Spleen (tissue), 13 donors: ENCODE data around the gene GPR27. TPM values are rescaled to one million over a fixed set of nuclear protein-coding genes. Genes with fewer than 3 reads are reported as not detected.

Source experiments
- DNase-seq: peaks from one replicate; pipeline ENCODE4 v3.0.0-alpha.2; 2020
- H3K27ac ChIP-seq, 8 donors: fragments of 200-600 bp; sonication (generic) in 7 of 8; 1 replicate in 4 of 8; 2 replicates in 4 of 8; pipeline versions ENCODE4 v1.5.0 to v1.8.0; 2016 to 2021; ENCODE audit warnings: inconsistent platforms in 4 of 8, mild to moderate bottlenecking in 4 of 8, moderate library complexity in 1 of 8
- H3K27me3 ChIP-seq, 7 donors: fragments of 200-600 bp; sonication (generic) in 6 of 7; replicated peaks in 1 of 7; 1 replicate in 4 of 7; 2 replicates in 3 of 7; pipeline versions ENCODE4 v1.5.0 to v1.8.0; 2016 to 2021; ENCODE audit warnings: inconsistent platforms in 3 of 7, mild to moderate bottlenecking in 1 of 7
- H3K36me3 ChIP-seq, 6 donors: fragments of 200-600 bp; sonication (generic) in 5 of 6; 1 replicate in 4 of 6; 2 replicates in 2 of 6; pipeline versions ENCODE4 v1.5.0 to v1.8.0; 2016 to 2021; ENCODE audit warnings: inconsistent platforms in 2 of 6
- H3K4me1 ChIP-seq, 6 donors: fragments of 200-600 bp; sonication (generic) in 5 of 6; 1 replicate in 3 of 6; 2 replicates in 3 of 6; pipeline versions ENCODE4 v1.5.0 to v1.8.0; 2016 to 2021; ENCODE audit warnings: inconsistent platforms in 3 of 6
- H3K4me3 ChIP-seq, 8 donors: fragments of 200-600 bp; sonication (generic) in 7 of 8; 1 replicate in 4 of 8; 2 replicates in 4 of 8; pipeline versions ENCODE4 v1.5.0 to v1.8.0; 2016 to 2021; ENCODE audit warnings: inconsistent platforms in 4 of 8, mild to moderate bottlenecking in 4 of 8, moderate library complexity in 2 of 8
- H3K9me3 ChIP-seq, 8 donors: fragments of 200-600 bp; sonication (generic) in 7 of 8; 1 replicate in 4 of 8; 2 replicates in 4 of 8; pipeline versions ENCODE4 v1.5.0 to v1.8.0; 2016 to 2021; ENCODE audit warnings: inconsistent platforms in 4 of 8
- POLR2A ChIP-seq, 3 donors: fragments of 450-650 bp; IDR thresholded peaks; one replicate each; pipeline ENCODE4 v1.5.1; 2017; ENCODE audit warnings: antibody characterized with exemption in 3 of 3, mild to moderate bottlenecking in 1 of 3
- POLR2AphosphoS5 ChIP-seq, 3 donors: sonication (generic); formaldehyde crosslinking; IDR thresholded peaks; one replicate each; pipeline ENCODE4 v1.5.1; 2017; ENCODE audit warnings: antibody characterized with exemption in 3 of 3
- WGBS, 5 donors: extraction: QIAGEN DNeasy Blood & Tissue Kit in 3 of 5; methylation state at CpG; one replicate each; pipeline versions ENCODE4 v1.1.5 to v1.1.7; 2013 to 2018; 5-methylcytosine and 5-hydroxymethylcytosine counted together
- intact Hi-C: fragments of 100-400 bp; cut with DNase I; formaldehyde crosslinking; loops from one replicate; pipeline ENCODE4 v1.15.0; 2023; ENCODE audit warnings: low total_unique reads
- long read RNA-seq, 2 donors: transcript quantifications; one replicate each; lab custom pipeline, GENCODE V29; 2026
- polyA plus RNA-seq, 3 donors: library from polyadenylated mRNA; stranded (reverse); fragments of 200-250 nt; gene quantifications; one replicate each; pipeline ENCODE4 v1.2.1, GENCODE V29; 2013
- total RNA-seq, 7 donors: library from RNA; depleted of rRNA in 3 of 7; stranded (reverse); fragments of >200 nt in 3 of 7; fragmentation: NEBNext Ultra II Directional in 4 of 7; extraction: Animal tissue kit (Norgen Biotek cat#: 25700) in 4 of 7; gene quantifications; one replicate each; pipeline versions ENCODE4 v1.1.0 to v1.2.1, GENCODE V29; 2016 to 2021
- TF ChIP-seq, protein P1 (sequence below), 11 experiments: fragments of 200-600 bp in 7 of 11; fragments of 450-650 bp in 4 of 11; sonication (generic) in 4 of 11; IDR thresholded peaks in 8 of 11; conservative IDR thresholded peaks in 3 of 11; 1 replicate in 7 of 11; 2 replicates in 4 of 11; pipeline versions ENCODE4 v1.4.0 to v1.8.0; 2016 to 2021; ENCODE audit warnings: antibody characterized with exemption in 11 of 11, inconsistent platforms in 4 of 11, mild to moderate bottlenecking in 1 of 11
- donor health status: healthy with polysubstance abuse.
- donor health status: DM: no; HTN: no; CAD: no; lungs with moderate emphysema.
- donor health status: DM: no; HTN: no; CAD: no.
- donor health status: Bipolar disorder and iron deficiency.
- donor health status: healthy.
- donor health status: DM: no; HTN: no; CAD: no.
- donor health status: DM: yes; HTN: yes; CAD: no.

GPR27 gene, protein sequence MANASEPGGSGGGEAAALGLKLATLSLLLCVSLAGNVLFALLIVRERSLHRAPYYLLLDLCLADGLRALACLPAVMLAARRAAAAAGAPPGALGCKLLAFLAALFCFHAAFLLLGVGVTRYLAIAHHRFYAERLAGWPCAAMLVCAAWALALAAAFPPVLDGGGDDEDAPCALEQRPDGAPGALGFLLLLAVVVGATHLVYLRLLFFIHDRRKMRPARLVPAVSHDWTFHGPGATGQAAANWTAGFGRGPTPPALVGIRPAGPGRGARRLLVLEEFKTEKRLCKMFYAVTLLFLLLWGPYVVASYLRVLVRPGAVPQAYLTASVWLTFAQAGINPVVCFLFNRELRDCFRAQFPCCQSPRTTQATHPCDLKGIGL
- total RNA-seq (10 to 100 TPM in 3 of 7 donors, 1 to 10 TPM in 4; 4.6 to 15.3 (median 7.3) TPM), polyA plus RNA-seq (1 to 10 TPM in 1 of 3 donors, under 1 TPM in 2; 0.37 to 1.6 (median 0.71) TPM)
- long read RNA-seq, donor 1, partial matches to known transcripts, result 0 of 2 reads
- long read RNA-seq, donor 1, other reads (novel, unspliced or antisense), result 0 of 2 reads
- long read RNA-seq, donor 2, partial matches to known transcripts, result 0 of 1 reads
- long read RNA-seq, donor 2, other reads (novel, unspliced or antisense), result 0 of 1 reads

DNA sequence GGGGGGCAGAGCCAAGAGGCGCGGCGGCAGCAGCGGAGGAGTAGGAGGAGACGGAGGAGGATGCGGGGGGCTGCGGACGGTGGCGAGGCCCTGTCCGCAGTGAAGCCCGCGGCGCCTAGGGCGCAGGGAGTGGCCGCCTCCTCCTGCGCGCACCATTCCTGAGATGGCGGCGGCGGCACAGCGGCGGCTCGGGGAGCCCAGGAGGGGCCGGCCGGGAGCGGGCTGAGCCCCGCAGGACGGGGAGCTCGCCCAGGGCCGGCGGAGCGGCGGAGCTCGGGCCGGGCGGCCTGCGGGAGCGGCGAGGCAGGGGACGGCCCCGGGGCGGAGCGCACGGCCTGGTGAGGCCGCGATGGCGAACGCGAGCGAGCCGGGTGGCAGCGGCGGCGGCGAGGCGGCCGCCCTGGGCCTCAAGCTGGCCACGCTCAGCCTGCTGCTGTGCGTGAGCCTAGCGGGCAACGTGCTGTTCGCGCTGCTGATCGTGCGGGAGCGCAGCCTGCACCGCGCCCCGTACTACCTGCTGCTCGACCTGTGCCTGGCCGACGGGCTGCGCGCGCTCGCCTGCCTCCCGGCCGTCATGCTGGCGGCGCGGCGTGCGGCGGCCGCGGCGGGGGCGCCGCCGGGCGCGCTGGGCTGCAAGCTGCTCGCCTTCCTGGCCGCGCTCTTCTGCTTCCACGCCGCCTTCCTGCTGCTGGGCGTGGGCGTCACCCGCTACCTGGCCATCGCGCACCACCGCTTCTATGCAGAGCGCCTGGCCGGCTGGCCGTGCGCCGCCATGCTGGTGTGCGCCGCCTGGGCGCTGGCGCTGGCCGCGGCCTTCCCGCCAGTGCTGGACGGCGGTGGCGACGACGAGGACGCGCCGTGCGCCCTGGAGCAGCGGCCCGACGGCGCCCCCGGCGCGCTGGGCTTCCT lies at the start of gene GPR27:
GPR27 (plus strand) TSS at position 155 of the 909 bp plus-strand sequence; CDS start at position 350, 195 bp downstream.
- Histone ChIP-seq H3K27ac (peak within 1 kb of the TSS in 5 of 8 donors; percentile 6 to 88 (median 78)), H3K9me3 (no peaks in the 10 kb centered on the region), H3K36me3 (no peaks in the 10 kb centered on the region), H3K27me3 (peaks cover 0 to 72% (median 26%) of the 10 kb centered on the region in 7 donors), H3K4me3 (peak within 1 kb of the TSS; percentile 16 to 79 (median 52)), H3K4me1 (peaks cover 0 to 30% (median 7%) of the 10 kb centered on the region in 6 donors)
- intact Hi-C loops, result no loop called here
- DNase-seq, result peak; percentile 84
- 0 to 2% (median 1%) methylated on average over 3 to 131 of the region's 131 CpGs for WGBS, 5 donors
- TF ChIP-seq, protein P1, sequence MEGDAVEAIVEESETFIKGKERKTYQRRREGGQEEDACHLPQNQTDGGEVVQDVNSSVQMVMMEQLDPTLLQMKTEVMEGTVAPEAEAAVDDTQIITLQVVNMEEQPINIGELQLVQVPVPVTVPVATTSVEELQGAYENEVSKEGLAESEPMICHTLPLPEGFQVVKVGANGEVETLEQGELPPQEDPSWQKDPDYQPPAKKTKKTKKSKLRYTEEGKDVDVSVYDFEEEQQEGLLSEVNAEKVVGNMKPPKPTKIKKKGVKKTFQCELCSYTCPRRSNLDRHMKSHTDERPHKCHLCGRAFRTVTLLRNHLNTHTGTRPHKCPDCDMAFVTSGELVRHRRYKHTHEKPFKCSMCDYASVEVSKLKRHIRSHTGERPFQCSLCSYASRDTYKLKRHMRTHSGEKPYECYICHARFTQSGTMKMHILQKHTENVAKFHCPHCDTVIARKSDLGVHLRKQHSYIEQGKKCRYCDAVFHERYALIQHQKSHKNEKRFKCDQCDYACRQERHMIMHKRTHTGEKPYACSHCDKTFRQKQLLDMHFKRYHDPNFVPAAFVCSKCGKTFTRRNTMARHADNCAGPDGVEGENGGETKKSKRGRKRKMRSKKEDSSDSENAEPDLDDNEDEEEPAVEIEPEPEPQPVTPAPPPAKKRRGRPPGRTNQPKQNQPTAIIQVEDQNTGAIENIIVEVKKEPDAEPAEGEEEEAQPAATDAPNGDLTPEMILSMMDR (IDR thresholded peaks at IDR 0.05 in 8 of 11, conservative IDR thresholded peaks at IDR 0.05 in 3 of 11), result no peak
- TF ChIP-seq POLR2A (IDR thresholded peaks at IDR 0.05) (no peak), POLR2AphosphoS5 (IDR thresholded peaks at IDR 0.05) (no peak)

DNA sequence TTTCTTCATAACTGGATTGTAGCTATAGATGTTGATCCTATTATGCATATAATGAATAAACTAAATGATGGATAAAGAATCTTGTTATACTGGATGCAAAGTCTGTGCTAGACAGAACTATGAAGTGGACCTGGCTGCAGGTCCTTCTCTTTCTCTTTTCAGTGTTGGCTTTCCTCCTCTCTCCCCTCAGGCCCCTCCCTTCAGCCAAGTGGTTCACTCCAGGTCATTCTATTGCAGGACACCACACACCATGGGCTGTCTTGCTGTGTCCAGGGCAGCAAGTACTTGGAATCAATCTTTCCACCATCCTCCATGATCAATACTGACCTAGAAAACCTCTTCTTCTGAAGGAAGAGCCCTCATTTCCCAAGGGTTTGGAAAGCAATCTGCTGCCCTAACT lies 48.7 kb upstream of the GPR27 start:
- no peaks in the 10 kb centered on the region for H3K27me3 ChIP-seq
- no peaks in the 10 kb centered on the region for H3K9me3 ChIP-seq
- TF ChIP-seq POLR2AphosphoS5 (IDR thresholded peaks at IDR 0.05) (no peak), POLR2A (IDR thresholded peaks at IDR 0.05) (no peak)
- TF ChIP-seq, protein P1 (IDR thresholded peaks at IDR 0.05 in 8 of 11, conservative IDR thresholded peaks at IDR 0.05 in 3 of 11), result no peak
- peaks cover 0 to 54% (median 10%) of the 10 kb centered on the region in 6 donors for H3K36me3 ChIP-seq
- H3K4me3 ChIP-seq, result no peak overlapping the region
- no peak overlapping the region for H3K27ac ChIP-seq
- peaks cover 12 to 84% (median 51%) of the 10 kb centered on the region in 6 donors for H3K4me1 ChIP-seq
- intact Hi-C loops, result no loop called here
- DNase-seq, result no peak

DNA sequence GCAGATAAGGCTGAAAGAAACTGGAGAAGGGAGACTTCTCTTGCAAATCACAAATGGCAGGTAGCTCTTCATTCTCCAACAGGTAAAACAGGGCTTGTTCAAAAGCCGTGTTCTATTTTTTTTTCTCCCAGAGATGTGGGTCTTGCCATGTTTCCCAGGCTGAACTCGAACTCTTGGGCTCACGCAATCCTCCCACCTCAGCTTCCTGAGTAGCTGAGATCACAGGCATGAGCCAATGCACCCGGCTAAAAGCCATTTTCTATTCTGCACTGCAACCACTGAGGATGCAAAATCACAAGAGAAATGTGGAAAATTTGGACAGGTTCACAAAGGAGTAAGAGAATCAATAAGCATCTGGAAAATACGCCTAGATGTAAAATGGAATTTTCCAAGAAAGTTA lies 48.0 kb upstream of the GPR27 start:
- Histone ChIP-seq H3K4me3 (no peak overlapping the region), H3K36me3 (peaks cover 0 to 59% (median 14%) of the 10 kb centered on the region in 6 donors), H3K27ac (no peak overlapping the region), H3K4me1 (peaks cover 16 to 90% (median 58%) of the 10 kb centered on the region in 6 donors), H3K27me3 (no peaks in the 10 kb centered on the region), H3K9me3 (no peaks in the 10 kb centered on the region)
- DNase-seq, result no peak
- TF ChIP-seq POLR2AphosphoS5 (IDR thresholded peaks at IDR 0.05), result no peak
- TF ChIP-seq POLR2A (IDR thresholded peaks at IDR 0.05), result no peak
- TF ChIP-seq, protein P1 (IDR thresholded peaks at IDR 0.05 in 8 of 11, conservative IDR thresholded peaks at IDR 0.05 in 3 of 11), result no peak
- WGBS, 5 donors, result 68 to 87% (median 81%) methylated on average over 5 of the region's 5 CpGs
- intact Hi-C loops, result no loop called here
